Activated CD8-positive, alpha-beta memory T cell treated with anti-CD3 and anti-CD28 coated beads for 4 hours (primary cell): Measurements from ENCODE around the gene PHYHD1.

Experiments used
- DNase-seq, 2 donors: peaks; one replicate each; pipeline ENCODE4 v3.0.0-alpha.2; 2020; ENCODE audit warnings: low read depth in 2 of 2

PHYHD1 gene

DNA sequence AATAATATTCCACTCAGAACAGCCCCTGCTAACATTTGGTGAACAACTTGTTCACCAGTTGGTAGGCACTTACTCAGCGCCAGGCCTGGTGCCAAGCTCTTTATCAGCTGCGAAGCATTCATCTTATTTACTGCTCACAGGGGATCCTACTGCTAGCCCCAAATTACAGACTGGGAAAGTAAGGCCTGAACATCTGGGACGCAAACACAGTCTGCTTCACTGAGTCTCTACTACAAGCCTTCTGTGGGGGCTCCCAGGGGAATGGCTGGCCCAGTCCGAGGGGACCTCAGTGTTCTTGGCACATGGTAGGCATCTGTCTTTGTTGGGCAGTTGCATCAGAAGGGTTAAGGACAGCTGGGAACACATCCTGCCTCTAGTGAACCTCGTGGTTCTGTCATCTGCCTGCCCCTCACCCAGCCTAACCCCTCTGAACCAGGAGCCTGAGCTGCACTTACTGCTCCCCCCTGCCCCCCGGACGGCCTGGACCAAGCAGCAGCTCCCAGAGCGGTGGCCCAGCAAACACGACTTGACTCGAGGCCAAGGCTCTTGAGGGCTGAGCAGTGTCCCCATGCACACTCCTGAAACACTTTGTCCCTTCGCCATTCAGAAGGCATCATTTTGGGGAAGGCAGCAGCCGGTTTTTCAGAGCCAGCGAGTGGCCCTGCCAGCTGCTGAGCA is at the start of gene PHYHD1:
Gene PHYHD1 (plus strand): TSS at position 602 of the 678 bp plus-strand sequence. CDS start 1,342 bp downstream, outside the sequence.
- DNase-seq: no peak

- no peak for DNase-seq
Observed at GRCh38 chr9:128877852-128878251, 42.9 kb upstream of the PHYHD1 start.

GRCh38 chr9:128881884-128882676 is 38.7 kb upstream of the PHYHD1 start, which contains the start of the genes KYAT1 and LRRC8A:
TSS of gene KYAT1 (minus strand) at chr9:128881950. CDS start at chr9:128845405, 36,545 bp downstream.
TSS of gene LRRC8A (plus strand) at chr9:128882133. CDS start at chr9:128907165, 25,032 bp downstream.
- peak; percentile 96 to 98 for DNase-seq

GRCh38 chr9:128882677-128883603 is 37.8 kb upstream of the PHYHD1 start:
- DNase-seq: no peak

DNA sequence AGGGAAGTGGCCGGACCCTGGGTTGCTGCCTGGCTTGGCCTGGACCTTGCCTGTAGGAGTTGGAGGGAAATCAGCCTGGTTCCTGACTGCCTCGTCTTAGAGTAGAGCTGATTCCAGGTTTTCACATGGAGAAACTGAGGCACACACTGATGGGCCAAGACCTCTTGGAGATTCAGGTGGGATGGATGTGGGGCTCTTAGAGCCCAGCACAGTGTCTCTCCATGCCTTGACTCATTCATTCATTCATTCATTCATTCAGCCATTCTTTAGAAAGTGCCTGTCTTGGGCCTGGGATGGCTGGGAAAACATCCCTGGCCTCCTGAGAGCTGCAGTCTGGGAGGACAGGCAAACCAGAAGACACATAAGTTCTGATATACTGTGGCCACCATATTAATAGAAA is 36.6 kb upstream of the PHYHD1 start:
- DNase-seq: no peak

GRCh38 chr9:128885376-128885775 is 35.4 kb upstream of the PHYHD1 start:
- no peak for DNase-seq

DNA sequence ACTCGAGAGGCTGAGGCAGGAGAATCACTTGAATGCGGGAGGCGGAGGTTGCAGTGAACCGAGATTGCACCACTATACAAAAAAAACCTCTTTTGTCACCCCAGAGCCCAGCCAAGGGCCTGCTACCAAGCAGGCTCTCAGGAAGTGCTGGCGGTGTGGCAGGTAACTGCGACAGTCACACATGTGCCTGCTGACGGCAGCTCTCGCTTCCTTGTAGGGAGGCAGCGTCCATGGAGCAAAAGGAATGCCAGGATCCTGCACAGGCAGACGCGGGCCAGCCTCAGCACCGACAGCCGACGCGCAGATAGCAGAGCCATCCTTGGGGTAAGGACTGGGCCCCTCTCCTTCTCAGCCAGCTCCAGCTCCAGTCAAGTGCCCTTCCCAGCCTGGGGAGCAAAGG is 35.0 kb upstream of the PHYHD1 start:
- no peak for DNase-seq

GRCh38 chr9:128886211-128886891 is 34.4 kb upstream of the PHYHD1 start:
- DNase-seq: no peak

DNA sequence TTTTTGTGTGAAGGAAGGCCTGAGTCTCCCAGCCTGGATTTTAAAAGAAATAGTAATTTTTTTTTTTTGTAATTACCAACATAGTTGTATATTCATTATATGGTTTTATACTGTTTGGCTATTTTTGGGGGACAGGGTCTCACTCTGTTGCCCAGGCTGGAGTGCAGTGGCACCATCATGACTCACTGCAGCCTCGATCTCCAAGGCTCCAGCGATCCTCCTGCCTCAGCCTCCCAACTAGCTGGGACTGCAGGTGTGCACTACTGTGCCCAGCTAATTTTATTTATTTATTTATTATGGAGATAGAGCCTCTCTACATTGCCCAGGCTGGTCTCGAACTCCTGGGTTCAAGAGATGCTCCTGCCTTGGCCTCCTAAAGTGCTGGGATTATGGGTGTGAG is 33.7 kb upstream of the PHYHD1 start:
- DNase-seq: no peak

GRCh38 chr9:128887914-128888350 is 32.9 kb upstream of the PHYHD1 start:
- DNase-seq: no peak

- no peak for DNase-seq
Observed at GRCh38 chr9:128891321-128892220, 29.2 kb upstream of the PHYHD1 start.

DNA sequence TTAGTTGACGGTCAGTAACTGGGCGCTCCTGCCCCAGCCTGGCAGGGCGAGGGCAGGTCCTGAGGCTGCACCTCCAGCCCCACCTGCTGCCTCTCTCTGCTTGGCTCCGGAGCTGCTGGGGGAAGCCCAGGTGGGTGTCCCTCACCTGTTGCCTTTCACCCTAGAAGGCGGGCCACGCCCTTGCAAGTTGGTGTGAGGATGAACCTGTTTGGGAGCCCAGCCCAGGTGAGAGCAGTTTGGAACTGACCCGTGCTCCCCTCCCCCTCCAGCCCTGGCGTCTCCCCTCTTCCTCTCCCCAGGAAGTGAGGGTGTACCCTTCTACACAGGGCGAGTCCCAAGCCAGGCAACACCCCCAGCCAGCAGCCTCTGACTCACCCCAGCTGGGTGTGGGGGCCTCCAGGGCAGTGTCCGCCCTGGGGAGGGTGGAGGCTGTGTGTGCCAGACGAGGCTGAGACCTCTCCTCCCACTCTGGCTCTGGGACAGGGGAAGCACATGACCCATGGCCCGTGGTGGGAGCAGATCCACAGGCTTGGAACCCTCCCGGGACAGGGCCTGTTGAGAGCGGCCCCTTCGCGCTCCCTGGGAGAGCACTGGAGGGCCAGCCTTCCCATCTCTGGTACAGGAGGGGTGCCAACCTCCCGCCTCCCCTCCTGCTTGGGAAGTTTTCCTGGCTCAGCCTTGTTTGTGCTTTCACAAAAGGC is 28.4 kb upstream of the PHYHD1 start:
- DNase-seq: no peak

DNA sequence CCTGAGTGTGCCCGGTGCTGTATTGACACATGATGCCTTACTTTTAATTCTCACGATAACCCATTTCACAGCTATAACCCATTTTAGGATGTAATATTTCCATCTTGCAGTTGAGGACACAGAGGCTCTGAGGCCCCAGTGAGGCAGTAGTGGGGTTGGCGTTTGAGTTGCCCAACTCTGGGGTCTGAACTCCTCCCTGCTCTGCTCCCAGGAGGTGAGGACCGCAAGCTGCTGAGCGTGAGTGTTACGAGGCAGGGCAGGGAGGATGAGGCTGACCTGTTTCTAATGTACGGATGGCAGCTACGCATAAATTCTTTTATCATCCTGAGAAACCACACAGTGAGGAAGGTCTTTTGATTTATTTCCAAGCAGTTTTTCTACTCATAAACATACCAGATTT is 27.4 kb upstream of the PHYHD1 start:
- no peak for DNase-seq

GRCh38 chr9:128894764-128895163 is 26.0 kb upstream of the PHYHD1 start:
- DNase-seq: no peak

DNA sequence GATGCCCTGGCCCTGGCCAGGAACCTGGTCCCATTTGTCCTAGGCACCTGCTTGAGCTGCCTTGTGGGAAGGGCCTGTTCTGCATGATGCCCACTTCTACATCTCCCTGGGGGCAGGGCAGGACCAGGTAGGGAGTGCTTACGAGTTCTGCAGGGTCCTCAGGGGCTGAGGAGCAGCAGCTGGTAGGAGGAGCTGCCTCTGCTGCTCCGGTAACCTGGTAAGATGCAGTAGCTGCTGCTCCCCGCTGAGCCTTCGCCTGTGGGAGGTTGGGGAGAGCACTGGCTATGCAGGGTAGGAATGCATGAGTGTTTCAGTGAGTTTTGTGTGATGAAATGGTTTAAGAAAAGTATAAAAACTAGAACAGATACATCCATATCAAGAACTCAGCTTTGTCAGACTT is 25.2 kb upstream of the PHYHD1 start:
- no peak for DNase-seq

DNA sequence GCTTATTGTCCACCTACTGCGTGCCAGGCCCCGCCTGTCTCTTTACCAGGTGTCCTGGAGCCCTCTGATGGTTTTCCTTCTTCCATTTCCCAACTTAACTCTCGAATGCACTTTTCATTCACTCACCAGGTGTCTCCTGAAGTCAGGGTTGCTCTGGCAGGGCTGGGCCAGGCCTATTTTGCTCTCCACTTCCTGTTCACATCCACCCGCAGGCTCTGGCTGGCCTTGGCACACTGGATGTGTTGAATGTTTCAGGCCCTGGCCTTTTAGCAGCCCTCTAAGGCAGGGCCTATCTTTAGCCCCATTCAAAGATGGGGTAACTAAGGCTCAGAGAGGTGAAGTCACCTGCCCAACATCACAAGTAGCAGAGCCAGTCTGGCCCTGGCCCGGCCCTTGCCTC is 22.4 kb upstream of the PHYHD1 start:
- no peak for DNase-seq

DNA sequence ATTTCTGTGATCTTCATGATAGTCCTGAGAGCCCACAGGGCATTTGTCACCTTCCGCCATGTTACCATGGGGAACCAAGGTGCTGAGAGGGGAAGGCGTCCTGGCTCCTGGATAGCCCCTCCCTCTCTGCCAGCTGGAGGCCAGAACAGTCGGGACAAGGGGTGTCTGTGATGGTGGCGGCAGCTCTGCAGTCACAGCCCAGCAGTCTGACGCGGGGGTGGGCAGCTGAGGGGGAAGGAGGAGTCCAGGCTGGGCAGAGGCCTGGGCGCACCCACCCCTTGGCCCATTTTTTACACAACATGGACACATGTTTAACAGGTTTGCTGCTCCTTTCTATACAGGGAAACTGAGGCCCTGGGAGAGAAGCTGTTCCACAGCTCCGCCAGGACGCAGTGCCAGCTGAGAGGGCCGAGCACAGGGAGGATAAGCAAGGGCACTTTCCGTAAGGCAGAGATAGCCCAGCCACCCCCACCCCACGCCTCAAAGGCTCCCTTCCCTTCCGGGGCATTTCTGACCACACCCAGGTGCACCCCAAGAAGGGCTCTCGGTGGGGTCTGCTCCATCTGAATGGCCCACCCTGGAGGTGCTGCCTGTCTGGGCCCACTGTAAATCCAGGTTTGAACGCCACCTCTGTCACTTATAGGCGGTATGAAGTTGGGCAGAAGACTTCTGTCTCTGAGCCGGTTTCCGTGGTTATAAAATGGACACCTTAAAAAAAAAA is 21.8 kb upstream of the PHYHD1 start:
- no peak for DNase-seq

- DNase-seq: no peak
Observed at GRCh38 chr9:128899566-128900322, 21.0 kb upstream of the PHYHD1 start.
